Body of pancreas (tissue), 4 donors: Measurements from ENCODE around the gene CHMP4A. TPM values are rescaled to one million over a fixed set of nuclear protein-coding genes. Genes with fewer than 3 reads are reported as not detected.

Experiments
- ATAC-seq: fragments of 150-250 bp; one replicate; pipeline ENCODE4 v1.9.1; 2016
- DNase-seq, 4 donors: peaks; one replicate each; pipeline ENCODE4 v3.0.0-alpha.2; 2019
- H3K27ac ChIP-seq, 4 donors: fragments of 200-600 bp; sonication (generic); 1 replicate in 3 of 4; 2 replicates in 1 of 4; pipeline versions ENCODE4 v1.5.1 to v1.6.1; 2016 to 2019; ENCODE audit warnings: mild to moderate bottlenecking in 1 of 4, mixed read lengths in 1 of 4, moderate library complexity in 1 of 4
- H3K27me3 ChIP-seq, 2 donors: fragments of 200-600 bp; sonication (generic); one replicate each; pipeline ENCODE4 v1.6.0; 2016; ENCODE audit warnings: mild to moderate bottlenecking in 1 of 2
- H3K36me3 ChIP-seq, 2 donors: fragments of 200-600 bp; sonication (generic); replicated peaks in 1 of 2; 2 replicates each; pipeline ENCODE4 v1.5.1; 2016; ENCODE audit warnings: low read depth in 2 of 2; ENCODE audit not compliant: insufficient read depth in 1 of 2
- H3K4me1 ChIP-seq: fragments of 200-600 bp; sonication (generic); one replicate; pipeline ENCODE4 v1.6.0; 2016
- H3K4me3 ChIP-seq, 2 donors: fragments of 200-600 bp; sonication (generic); 1 replicate in 1 of 2; 2 replicates in 1 of 2; pipeline ENCODE4 v1.5.1; 2016 to 2019
- H3K9me3 ChIP-seq, 3 donors: fragments of 200-600 bp; sonication (generic); 1 replicate in 2 of 3; 2 replicates in 1 of 3; pipeline ENCODE4 v1.5.1; 2016
- CTCF ChIP-seq, 7 experiments: fragments of 450-650 bp in 4 of 7; fragments of 200-600 bp in 3 of 7; sonication (generic) in 3 of 7; IDR thresholded peaks; one replicate each; pipeline ENCODE4 v1.5.1; 2016 to 2019; ENCODE audit warnings: antibody characterized with exemption in 7 of 7
- POLR2A ChIP-seq, 3 donors: fragments of 450-650 bp; IDR thresholded peaks; one replicate each; pipeline ENCODE4 v1.6.1; 2016; ENCODE audit warnings: antibody characterized with exemption in 3 of 3, mild to moderate bottlenecking in 2 of 3
- WGBS, 2 donors: methylation state at CpG; one replicate each; pipeline ENCODE4 v1.1.5; 2017; 5-methylcytosine and 5-hydroxymethylcytosine counted together
- intact Hi-C: fragments of 100-400 bp; cut with DNase I; formaldehyde crosslinking; loops from one replicate; pipeline ENCODE4 v1.15.1; 2023
- total RNA-seq, 2 donors: library from RNA; depleted of rRNA; stranded (reverse); fragments of >200 nt; gene quantifications; one replicate each; pipeline ENCODE4 v1.1.0, GENCODE V29; 2016

CHMP4A gene
- total RNA-seq, 2 donors from 2014 or later, result 28.5 to 32.0 TPM

GRCh38 chr14:24233538-24233866, 20.2 kb upstream of the CHMP4A start:
- H3K4me3 ChIP-seq, result peak overlapping the region in 1 of 2 donors; percentile 86
- TF ChIP-seq CTCF (IDR thresholded peaks at IDR 0.05) (no peak), POLR2A (IDR thresholded peaks at IDR 0.05) (no peak)
- peak in 1 of 4 donors; percentile 10 for DNase-seq
- H3K4me1 ChIP-seq, result peaks cover 36% of the 10 kb centered on the region
- no peaks in the 10 kb centered on the region for H3K9me3 ChIP-seq
- peaks cover 0 to 16% of the 10 kb centered on the region in 2 donors for H3K36me3 ChIP-seq
- H3K27ac ChIP-seq, result peak overlapping the region in 2 of 4 donors; percentile 86 to 94
- no peak for ATAC-seq
- 32 to 48% methylated on average over 2 of the region's 2 CpGs for WGBS, 2 donors
- intact Hi-C loops, result no loop called here
- no peaks in the 10 kb centered on the region for H3K27me3 ChIP-seq

- DNase-seq, result no peak
- H3K27me3 ChIP-seq, result no peaks in the 10 kb centered on the region
- TF ChIP-seq CTCF (IDR thresholded peaks at IDR 0.05) (no peak), POLR2A (IDR thresholded peaks at IDR 0.05) (peak in 2 of 3 donors; percentile 50 to 55)
- peaks cover 0 to 10% of the 10 kb centered on the region in 2 donors for H3K36me3 ChIP-seq
- H3K4me3 ChIP-seq, result peak within 1 kb of the TSS; percentile 76 to 86
- intact Hi-C loops, result no loop called here
- peaks cover 36% of the 10 kb centered on the region for H3K4me1 ChIP-seq
- H3K27ac ChIP-seq, result peak within 1 kb of the TSS; percentile 77 to 94 (median 84)
- ATAC-seq, result peak; percentile 48
- WGBS, 2 donors, result 2 to 5% methylated on average over 19 to 38 of the region's 38 CpGs
- no peaks in the 10 kb centered on the region for H3K9me3 ChIP-seq
These were observed 19.6 kb upstream of the CHMP4A start, which contains the start of gene GMPR2 for GRCh38 chr14:24232645-24233537. GMPR2 (plus strand) TSS chr14:24232929; CDS start chr14:24233254, 325 bp downstream.

GRCh38 chr14:24232121-24232644, 18.9 kb upstream of the CHMP4A start, which contains the start of gene NEDD8:
NEDD8 (minus strand) TSS chr14:24232367; CDS start chr14:24232267, 100 bp downstream.
- intact Hi-C loops, result no loop called here
- peaks cover 36% of the 10 kb centered on the region for H3K4me1 ChIP-seq
- peak within 1 kb of the TSS; percentile 77 to 94 (median 84) for H3K27ac ChIP-seq
- TF ChIP-seq POLR2A (IDR thresholded peaks at IDR 0.05) (peak in 2 of 3 donors; percentile 45 to 71), CTCF (IDR thresholded peaks at IDR 0.05) (no peak)
- H3K9me3 ChIP-seq, result no peaks in the 10 kb centered on the region
- peak within 1 kb of the TSS; percentile 76 to 86 for H3K4me3 ChIP-seq
- H3K36me3 ChIP-seq, result peaks cover 0 to 8% of the 10 kb centered on the region in 2 donors
- peak; percentile 86 to 91 (median 88) for DNase-seq
- H3K27me3 ChIP-seq, result no peaks in the 10 kb centered on the region
- 0% methylated on average over 9 to 30 of the region's 30 CpGs for WGBS, 2 donors
- peak; percentile 92 for ATAC-seq

- ATAC-seq (no peak), DNase-seq (no peak)
- H3K4me1 ChIP-seq, result peaks cover 36% of the 10 kb centered on the region
- no peaks in the 10 kb centered on the region for H3K9me3 ChIP-seq
- peak overlapping the region; percentile 77 to 94 (median 84) for H3K27ac ChIP-seq
- 7 to 9% methylated on average over 13 to 23 of the region's 23 CpGs for WGBS, 2 donors
- TF ChIP-seq POLR2A (IDR thresholded peaks at IDR 0.05) (no peak), CTCF (IDR thresholded peaks at IDR 0.05) (no peak)
- peaks cover 0 to 2% of the 10 kb centered on the region in 2 donors for H3K36me3 ChIP-seq
- intact Hi-C loops, result no loop called here
- H3K4me3 ChIP-seq, result peak overlapping the region; percentile 76 to 86
- H3K27me3 ChIP-seq, result no peaks in the 10 kb centered on the region
These were observed 18.2 kb upstream of the CHMP4A start for GRCh38 chr14:24231263-24232120.
